Adipocyte (in vitro differentiated cells): ENCODE data around the gene CARNS1.
A peak's percentile ranks its signal among the peaks of the same experiment; 100 is the strongest.

Source experiments
- DNase-seq: peaks from one replicate; pipeline ENCODE4 v3.0.0-alpha.2; 2015; ENCODE audit warnings: low read depth
- H3K27me3 ChIP-seq: replicated peaks from 2 replicates; pipeline ENCODE4 v1.7.0; 2013; ENCODE audit warnings: mild to moderate bottlenecking, low read length, moderate library complexity; ENCODE audit not compliant: control insufficient read depth, insufficient read depth
- H3K36me3 ChIP-seq: 2 replicates; pipeline ENCODE4 v1.7.0; 2013; ENCODE audit warnings: low read length, mild to moderate bottlenecking, moderate library complexity; ENCODE audit not compliant: control insufficient read depth, insufficient read depth, severe bottlenecking
- H3K4me1 ChIP-seq: 2 replicates; pipeline ENCODE4 v1.7.0; 2013; ENCODE audit warnings: mild to moderate bottlenecking, low read length, moderate library complexity; ENCODE audit not compliant: control insufficient read depth, insufficient read depth
- H3K4me3 ChIP-seq: 2 replicates; pipeline ENCODE4 v1.7.0; 2013; ENCODE audit warnings: mild to moderate bottlenecking, low read length, moderate library complexity
- H3K9ac ChIP-seq: 2 replicates; pipeline ENCODE4 v1.7.0; 2013; ENCODE audit warnings: mild to moderate bottlenecking, low read length, moderate library complexity
- H3K9me3 ChIP-seq: 2 replicates; pipeline ENCODE4 v1.7.0; 2013; ENCODE audit warnings: mild to moderate bottlenecking, low read length, moderate library complexity; ENCODE audit not compliant: control insufficient read depth

CARNS1 gene

GRCh38 chr11:67469508-67469811, 54.0 kb downstream of the CARNS1 start:
- no peaks in the 10 kb centered on the region for H3K36me3 ChIP-seq
- peak overlapping the region; percentile 83 for H3K4me3 ChIP-seq
- H3K9me3 ChIP-seq: no peaks in the 10 kb centered on the region
- peaks cover 10% of the 10 kb centered on the region for H3K4me1 ChIP-seq
- H3K9ac ChIP-seq: peak overlapping the region; percentile 88
- H3K27me3 ChIP-seq: no peaks in the 10 kb centered on the region
- DNase-seq: no peak

- Histone ChIP-seq H3K4me1 (peaks cover 10% of the 10 kb centered on the region), H3K4me3 (no peak overlapping the region), H3K9ac (no peak overlapping the region), H3K9me3 (no peaks in the 10 kb centered on the region), H3K27me3 (no peaks in the 10 kb centered on the region), H3K36me3 (no peaks in the 10 kb centered on the region)
- no peak for DNase-seq
Measured at GRCh38 chr11:67470337-67471002, 55.0 kb downstream of the CARNS1 start.

GRCh38 chr11:67472882-67473281, 57.4 kb downstream of the CARNS1 start:
- no peak overlapping the region for H3K4me3 ChIP-seq
- no peaks in the 10 kb centered on the region for H3K27me3 ChIP-seq
- no peak for DNase-seq
- H3K36me3 ChIP-seq: no peaks in the 10 kb centered on the region
- H3K9ac ChIP-seq: no peak overlapping the region
- peaks cover 7% of the 10 kb centered on the region for H3K4me1 ChIP-seq
- no peaks in the 10 kb centered on the region for H3K9me3 ChIP-seq
